ENCODE results near the gene RNLS. TPM values are rescaled to one million over a fixed set of nuclear protein-coding genes. Genes with fewer than 3 reads are reported as not detected.

RNLS gene
- total and polyA plus RNA-seq, 12 donors, result 4.1 to 22.2 (median 17.5) TPM

DNA sequence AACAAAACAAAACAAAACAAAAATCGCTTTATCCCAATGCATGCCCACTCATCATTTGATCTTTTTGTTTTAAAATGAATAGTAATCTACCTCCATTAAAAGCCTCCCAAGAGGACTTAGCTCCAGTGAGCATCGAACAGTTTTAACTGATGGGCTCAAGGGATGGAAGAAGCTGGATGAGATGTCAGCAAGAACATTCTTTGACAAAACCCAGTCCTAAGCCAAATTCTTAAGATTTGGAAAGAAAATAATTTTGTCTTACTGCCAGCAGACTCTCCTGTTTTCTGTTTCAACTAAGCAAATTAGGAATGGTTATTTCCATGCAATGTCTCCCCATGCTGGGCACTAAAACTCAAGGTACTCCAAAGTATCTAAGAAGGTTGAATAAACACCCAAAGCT, 127.3 kb downstream of the RNLS start:
- H3K27me3 ChIP-seq, result no peaks in the 10 kb centered on the region
- H3K4me1 ChIP-seq, result peaks cover 0 to 13% (median 0%) of the 10 kb centered on the region in 9 donors
- no peaks in the 10 kb centered on the region for H3K9me3 ChIP-seq
- ATAC-seq (peak in 1 of 8 donors; percentile 25), DNase-seq (no peak)
- intact Hi-C loops (cut with DNase I), result no loop called here
- no peaks in the 10 kb centered on the region for H3K36me3 ChIP-seq
- TF ChIP-seq, protein P1, sequence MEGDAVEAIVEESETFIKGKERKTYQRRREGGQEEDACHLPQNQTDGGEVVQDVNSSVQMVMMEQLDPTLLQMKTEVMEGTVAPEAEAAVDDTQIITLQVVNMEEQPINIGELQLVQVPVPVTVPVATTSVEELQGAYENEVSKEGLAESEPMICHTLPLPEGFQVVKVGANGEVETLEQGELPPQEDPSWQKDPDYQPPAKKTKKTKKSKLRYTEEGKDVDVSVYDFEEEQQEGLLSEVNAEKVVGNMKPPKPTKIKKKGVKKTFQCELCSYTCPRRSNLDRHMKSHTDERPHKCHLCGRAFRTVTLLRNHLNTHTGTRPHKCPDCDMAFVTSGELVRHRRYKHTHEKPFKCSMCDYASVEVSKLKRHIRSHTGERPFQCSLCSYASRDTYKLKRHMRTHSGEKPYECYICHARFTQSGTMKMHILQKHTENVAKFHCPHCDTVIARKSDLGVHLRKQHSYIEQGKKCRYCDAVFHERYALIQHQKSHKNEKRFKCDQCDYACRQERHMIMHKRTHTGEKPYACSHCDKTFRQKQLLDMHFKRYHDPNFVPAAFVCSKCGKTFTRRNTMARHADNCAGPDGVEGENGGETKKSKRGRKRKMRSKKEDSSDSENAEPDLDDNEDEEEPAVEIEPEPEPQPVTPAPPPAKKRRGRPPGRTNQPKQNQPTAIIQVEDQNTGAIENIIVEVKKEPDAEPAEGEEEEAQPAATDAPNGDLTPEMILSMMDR (IDR thresholded peaks at IDR 0.05), result no peak
- WGBS, 2 donors, result 67 to 70% methylated on average over 2 of the region's 2 CpGs
- no peak overlapping the region for H3K4me3 ChIP-seq
- H3K27ac ChIP-seq, result no peak overlapping the region

DNA sequence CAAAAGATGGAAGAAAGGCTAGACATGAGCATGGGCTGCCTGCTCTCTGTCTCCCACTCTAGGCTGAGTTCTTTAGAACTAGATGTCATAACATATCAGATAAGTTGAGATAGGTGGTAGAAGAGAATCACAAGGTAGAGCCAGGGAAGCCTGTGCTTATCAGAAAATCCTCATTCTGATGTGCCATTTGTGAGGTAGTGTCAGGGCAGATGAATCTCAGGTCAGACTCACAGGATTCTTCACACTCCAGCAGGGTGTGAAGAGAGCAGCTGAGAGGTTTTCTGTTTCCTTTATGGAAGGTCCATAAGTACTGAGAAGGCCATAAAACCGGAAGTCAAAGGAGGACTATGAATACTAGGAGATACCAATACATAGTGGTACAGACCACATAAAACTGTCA, 132.9 kb downstream of the RNLS start:
- ATAC-seq, result no peak

DNA sequence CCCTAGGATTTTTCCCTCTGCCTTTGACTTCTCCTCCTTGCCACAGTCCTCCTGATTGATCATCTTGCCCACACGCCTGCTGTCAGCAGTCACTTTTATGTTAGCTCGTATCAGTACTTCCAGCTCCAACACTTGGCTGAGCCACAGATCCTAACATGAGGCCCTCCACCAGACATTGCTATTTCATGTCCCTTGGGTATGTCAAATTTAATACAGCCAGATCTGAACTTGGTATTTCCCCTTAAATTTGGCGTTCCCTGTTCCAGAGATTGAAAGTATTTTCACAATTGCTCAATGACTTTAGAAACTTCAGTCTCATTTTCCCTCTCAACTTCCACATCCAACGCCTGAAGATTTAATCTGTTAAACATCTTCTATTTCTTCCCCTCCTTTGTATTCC, 140.4 kb downstream of the RNLS start:
- H3K4me3 ChIP-seq, result no peak overlapping the region
- H3K4me1 ChIP-seq, result peaks cover 0 to 10% (median 0%) of the 10 kb centered on the region in 9 donors
- peaks cover 0 to 20% (median 0%) of the 10 kb centered on the region in 11 donors for H3K9me3 ChIP-seq
- no peaks in the 10 kb centered on the region for H3K36me3 ChIP-seq
- no peak overlapping the region for H3K27ac ChIP-seq
- intact Hi-C loops (cut with DNase I), result no loop called here
- ATAC-seq, result peak in 1 of 8 donors; percentile 60
- TF ChIP-seq, protein P1 (IDR thresholded peaks at IDR 0.05), result no peak
- DNase-seq, result no peak
- WGBS, 2 donors, result 49 to 53% methylated on average over 4 of the region's 4 CpGs
- no peaks in the 10 kb centered on the region for H3K27me3 ChIP-seq

More for the DNA sequence above, 132.9 kb downstream of the RNLS start:
- Histone ChIP-seq H3K4me1 (no peaks in the 10 kb centered on the region), H3K4me3 (no peak overlapping the region), H3K36me3 (no peaks in the 10 kb centered on the region), H3K27ac (no peak overlapping the region), H3K9me3 (peaks cover 0 to 6% (median 0%) of the 10 kb centered on the region in 11 donors), H3K27me3 (no peaks in the 10 kb centered on the region)
- DNase-seq, result no peak
- intact Hi-C loops (cut with DNase I), result no loop called here
- TF ChIP-seq, protein P1 (IDR thresholded peaks at IDR 0.05), result no peak
- WGBS, 2 donors, result 76 to 94% methylated on average over 1 of the region's 1 CpG

DNA sequence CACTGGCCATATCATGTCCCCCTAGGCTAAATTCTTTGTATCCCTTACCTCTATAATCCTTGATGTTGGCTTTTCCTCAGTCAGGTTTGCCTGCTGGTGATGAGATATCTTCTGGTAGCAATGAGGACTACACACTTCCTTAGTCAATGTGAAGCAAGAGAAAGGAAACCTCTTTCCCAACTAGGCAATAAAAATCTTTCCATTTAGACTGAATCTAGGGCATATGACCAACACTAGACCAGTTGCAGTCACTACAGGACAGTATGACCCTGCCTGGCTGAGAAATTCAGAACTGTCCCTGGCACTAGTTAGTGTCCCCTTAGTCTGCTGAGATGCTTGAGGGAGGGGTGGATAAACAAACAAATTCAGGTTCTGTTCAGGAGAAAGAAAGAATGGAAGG, 142.6 kb downstream of the RNLS start:
- Histone ChIP-seq H3K36me3 (no peaks in the 10 kb centered on the region), H3K27ac (no peak overlapping the region), H3K9me3 (peaks cover 0 to 17% (median 0%) of the 10 kb centered on the region in 11 donors), H3K4me3 (no peak overlapping the region), H3K27me3 (no peaks in the 10 kb centered on the region), H3K4me1 (peaks cover 0 to 10% (median 0%) of the 10 kb centered on the region in 9 donors)
- TF ChIP-seq, protein P1 (IDR thresholded peaks at IDR 0.05), result no peak
- intact Hi-C loops (cut with DNase I), result no loop called here
- no peak for ATAC-seq
- DNase-seq, result no peak

Measured in heart right ventricle (tissue), 16 donors.